Fibroblast of peridontal ligament (primary cell): ENCODE results near the gene ATPAF2.
"Not testable (repeated sequence)": the region's sequence is repeated elsewhere in the genome, so short reads cannot be mapped to it uniquely, and the experiment has no call there.

Experiments used
- DNase-seq: peaks from one replicate; pipeline ENCODE4 v3.0.0-alpha.2; 2010; ENCODE audit errors: extremely low read depth

Gene ATPAF2

GRCh38 chr17:18009609-18010420 lies 29.2 kb downstream of the ATPAF2 start:
- no peak for DNase-seq

GRCh38 chr17:18008496-18009268 lies 30.3 kb downstream of the ATPAF2 start:
- peak; percentile 24 for DNase-seq

- no peak for DNase-seq
Measured at GRCh38 chr17:18006495-18007239, 32.3 kb downstream of the ATPAF2 start.

GRCh38 chr17:18005496-18005895 lies 33.5 kb downstream of the ATPAF2 start:
- DNase-seq = no peak

- DNase-seq = no peak
Measured at GRCh38 chr17:18004884-18005305, 34.1 kb downstream of the ATPAF2 start.

- DNase-seq = no peak
Measured at GRCh38 chr17:18004345-18004744, 34.6 kb downstream of the ATPAF2 start.

- peak; percentile 27 for DNase-seq
Measured at GRCh38 chr17:18002171-18002570, 36.8 kb downstream of the ATPAF2 start.

- no peak for DNase-seq
Measured at GRCh38 chr17:18000030-18000408, 38.9 kb downstream of the ATPAF2 start.

GRCh38 chr17:17999364-18000029 lies 39.5 kb downstream of the ATPAF2 start:
- DNase-seq = no peak

- DNase-seq = no peak
Measured at GRCh38 chr17:17998934-17999333, 40.0 kb downstream of the ATPAF2 start.

GRCh38 chr17:17995887-17996286 lies 43.1 kb downstream of the ATPAF2 start:
- not testable (repeated sequence) for DNase-seq

- peak; percentile 12 for DNase-seq
Measured at GRCh38 chr17:17994271-17995069, 44.5 kb downstream of the ATPAF2 start.

- DNase-seq = no peak
Measured at GRCh38 chr17:17993852-17994251, 45.1 kb downstream of the ATPAF2 start.

GRCh38 chr17:17993366-17993765 lies 45.6 kb downstream of the ATPAF2 start:
- DNase-seq = no peak

GRCh38 chr17:17990282-17990681 lies 48.7 kb downstream of the ATPAF2 start:
- no peak for DNase-seq

GRCh38 chr17:17989618-17990017 lies 49.4 kb downstream of the ATPAF2 start:
- no peak for DNase-seq

- DNase-seq = no peak
Measured at GRCh38 chr17:17989081-17989480, 49.9 kb downstream of the ATPAF2 start.

- no peak for DNase-seq
Measured at GRCh38 chr17:17988427-17988945, 50.5 kb downstream of the ATPAF2 start.

- DNase-seq = no peak
Measured at GRCh38 chr17:17987901-17988300, 51.1 kb downstream of the ATPAF2 start.

GRCh38 chr17:17987187-17987896 lies 51.6 kb downstream of the ATPAF2 start:
- no peak for DNase-seq
